CMK (cell line): ENCODE results near the gene DPYSL3.
"Not testable (repeated sequence)": the region's sequence is repeated elsewhere in the genome, so short reads cannot be mapped to it uniquely, and the experiment has no call there.

ENCODE experiments used
- DNase-seq: peaks from one replicate; pipeline ENCODE4 v3.0.0-alpha.2; 2010; ENCODE audit warnings: low read depth

Gene DPYSL3

GRCh38 chr5:147509710-147510651 is at the start of gene DPYSL3:
TSS of gene DPYSL3 (minus strand) at chr5:147510068. CDS start at chr5:147509858, 210 bp downstream.
- no peak for DNase-seq

- DNase-seq, result no peak
These were observed 49.0 kb upstream of the DPYSL3 start for GRCh38 chr5:147558826-147559225.

- DNase-seq, result no peak
These were observed 48.2 kb upstream of the DPYSL3 start for GRCh38 chr5:147557876-147558745.

GRCh38 chr5:147555176-147555575 is 45.3 kb upstream of the DPYSL3 start:
- DNase-seq, result no peak

GRCh38 chr5:147554261-147554817 is 44.5 kb upstream of the DPYSL3 start:
- DNase-seq, result no peak

GRCh38 chr5:147553817-147554216 is 43.9 kb upstream of the DPYSL3 start:
- not testable (repeated sequence) for DNase-seq

GRCh38 chr5:147552897-147553296 is 43.0 kb upstream of the DPYSL3 start:
- no peak for DNase-seq

GRCh38 chr5:147551677-147552076 is 41.8 kb upstream of the DPYSL3 start:
- DNase-seq, result no peak

- DNase-seq, result no peak
These were observed 37.9 kb upstream of the DPYSL3 start for GRCh38 chr5:147547730-147548129.

- no peak for DNase-seq
These were observed 34.7 kb upstream of the DPYSL3 start for GRCh38 chr5:147544556-147544955.

GRCh38 chr5:147539053-147539452 is 29.2 kb upstream of the DPYSL3 start:
- DNase-seq, result no peak

- DNase-seq, result no peak
These were observed 28.4 kb upstream of the DPYSL3 start for GRCh38 chr5:147538236-147538635.

GRCh38 chr5:147534172-147534951 is 24.5 kb upstream of the DPYSL3 start:
- no peak for DNase-seq

GRCh38 chr5:147532156-147532555 is 22.3 kb upstream of the DPYSL3 start:
- DNase-seq, result no peak

GRCh38 chr5:147530530-147531389 is 20.9 kb upstream of the DPYSL3 start:
- DNase-seq, result no peak

GRCh38 chr5:147523069-147523468 is 13.2 kb upstream of the DPYSL3 start:
- no peak for DNase-seq

GRCh38 chr5:147522435-147522834 is 12.6 kb upstream of the DPYSL3 start:
- DNase-seq, result no peak

GRCh38 chr5:147520450-147520849 is 10.6 kb upstream of the DPYSL3 start:
- no peak for DNase-seq

GRCh38 chr5:147519380-147519779 is 9.5 kb upstream of the DPYSL3 start:
- DNase-seq, result no peak

- DNase-seq, result no peak
These were observed 7.5 kb upstream of the DPYSL3 start for GRCh38 chr5:147517383-147517782.

GRCh38 chr5:147515269-147515668 is 5.4 kb upstream of the DPYSL3 start:
- no peak for DNase-seq
